ENCODE measurements around the gene LIPT1. TPM values are rescaled to one million over a fixed set of nuclear protein-coding genes. Genes with fewer than 3 reads are reported as not detected.

The LIPT1 gene
- total and polyA plus RNA-seq, 2 of the 8 experiments (the other 6 are each of a cell fraction or from before 2014, with no cell fraction given) = 6.1 to 10.9 TPM

DNA sequence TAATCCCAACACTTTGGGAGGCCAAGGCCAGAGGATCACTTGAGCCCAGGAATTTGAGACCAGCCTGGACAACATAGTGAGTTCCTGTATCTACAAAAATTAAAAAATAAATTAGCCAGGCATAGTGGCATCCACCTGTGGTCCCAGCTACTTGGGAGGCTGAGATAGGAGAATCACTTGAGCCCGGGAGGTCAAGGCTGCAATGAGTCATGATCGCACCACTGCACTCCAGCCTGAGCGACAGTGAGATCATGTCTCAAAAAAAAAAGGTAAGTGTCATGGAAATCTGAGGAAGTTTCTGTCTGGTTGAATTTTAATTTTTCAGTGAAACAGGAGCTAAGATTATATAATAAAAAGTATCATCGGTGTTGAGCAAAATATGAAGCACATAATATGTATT is 15.8 kb upstream of the LIPT1 start (continued):
- TF ChIP-seq CHD7 (IDR thresholded peaks at IDR 0.05; ENCODE audit: insufficient replicate concordance, low read length) (no peak), TCF12 (IDR thresholded peaks at IDR 0.05; ENCODE audit: low read depth, low read length) (no peak), CBX5 (IDR thresholded peaks at IDR 0.05; ENCODE audit: low read depth, low read length) (no peak), GABPA (IDR thresholded peaks at IDR 0.05; ENCODE audit: borderline replicate concordance, insufficient read depth, low read length) (no peak), SRF (IDR thresholded peaks at IDR 0.05; ENCODE audit: low read depth, low read length) (no peak), SIN3A (conservative IDR thresholded peaks at IDR 0.05 in 1 of 2, IDR thresholded peaks at IDR 0.05 in 1 of 2; ENCODE audit: low read depth in 1 of 2, low read length in 2 of 2) (no peak), RFX5 (IDR thresholded peaks at IDR 0.05; ENCODE audit: borderline replicate concordance, low read depth, low read length) (no peak), TBP (IDR thresholded peaks at IDR 0.05; ENCODE audit: low read depth, low read length) (no peak), KDM4A (IDR thresholded peaks at IDR 0.05; ENCODE audit: low read depth, low read length, severe bottlenecking) (no peak)
